Measurements from ENCODE around the gene NEK3.

Gene NEK3

DNA sequence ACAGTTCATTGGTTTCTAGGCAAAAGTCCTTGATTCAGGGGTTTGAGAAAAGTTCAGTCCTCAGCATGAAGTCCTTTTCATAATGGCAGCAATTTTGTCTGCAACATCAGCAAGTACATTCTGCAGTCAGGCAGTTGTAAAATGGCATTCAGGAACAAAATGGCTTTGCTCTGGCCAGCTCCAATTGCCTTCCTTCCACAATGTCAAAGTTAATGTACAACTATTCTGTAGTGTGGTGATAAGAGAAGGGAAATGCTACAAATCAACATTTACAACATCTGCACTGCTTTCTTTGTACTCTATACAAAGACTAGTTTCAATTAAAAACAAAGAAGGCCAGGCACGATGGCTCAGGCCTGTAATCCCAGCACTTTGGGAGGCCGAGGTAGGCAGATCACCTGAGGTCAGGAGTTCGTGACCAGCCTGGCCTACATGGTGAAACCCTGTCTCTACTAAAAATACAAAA is 1.8 kb upstream of the NEK3 start:
- H3K4me3 ChIP-seq (ENCODE audit: control insufficient read depth, low read depth, low read length) = no peak overlapping the region
- TF ChIP-seq, protein P1, sequence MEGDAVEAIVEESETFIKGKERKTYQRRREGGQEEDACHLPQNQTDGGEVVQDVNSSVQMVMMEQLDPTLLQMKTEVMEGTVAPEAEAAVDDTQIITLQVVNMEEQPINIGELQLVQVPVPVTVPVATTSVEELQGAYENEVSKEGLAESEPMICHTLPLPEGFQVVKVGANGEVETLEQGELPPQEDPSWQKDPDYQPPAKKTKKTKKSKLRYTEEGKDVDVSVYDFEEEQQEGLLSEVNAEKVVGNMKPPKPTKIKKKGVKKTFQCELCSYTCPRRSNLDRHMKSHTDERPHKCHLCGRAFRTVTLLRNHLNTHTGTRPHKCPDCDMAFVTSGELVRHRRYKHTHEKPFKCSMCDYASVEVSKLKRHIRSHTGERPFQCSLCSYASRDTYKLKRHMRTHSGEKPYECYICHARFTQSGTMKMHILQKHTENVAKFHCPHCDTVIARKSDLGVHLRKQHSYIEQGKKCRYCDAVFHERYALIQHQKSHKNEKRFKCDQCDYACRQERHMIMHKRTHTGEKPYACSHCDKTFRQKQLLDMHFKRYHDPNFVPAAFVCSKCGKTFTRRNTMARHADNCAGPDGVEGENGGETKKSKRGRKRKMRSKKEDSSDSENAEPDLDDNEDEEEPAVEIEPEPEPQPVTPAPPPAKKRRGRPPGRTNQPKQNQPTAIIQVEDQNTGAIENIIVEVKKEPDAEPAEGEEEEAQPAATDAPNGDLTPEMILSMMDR (conservative IDR thresholded peaks at IDR 0.05; ENCODE audit: control insufficient read depth, insufficient read depth, low read depth, low read length) = no peak
- DNase-seq (ENCODE audit: low read depth) = no peak

DNA sequence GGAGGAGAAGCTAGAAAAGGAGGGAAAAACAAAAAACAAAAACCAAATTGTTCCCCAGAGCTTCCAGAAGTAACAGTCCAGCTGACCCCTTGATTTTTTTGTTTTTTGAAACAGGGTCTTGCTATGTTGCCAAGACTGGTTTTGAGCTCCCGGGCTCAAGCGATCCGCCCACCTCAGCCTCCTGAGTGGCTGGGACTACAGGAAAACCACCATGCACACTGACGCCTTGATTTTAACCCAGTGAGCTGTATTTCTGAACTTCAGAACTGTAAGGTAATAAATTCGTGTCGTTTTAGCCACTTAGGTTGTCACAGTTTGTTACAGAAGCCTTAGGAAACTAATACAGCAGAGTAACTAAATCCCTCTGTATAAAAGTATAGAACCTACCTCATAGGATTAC is 1.1 kb upstream of the NEK3 start:
- no peak overlapping the region for H3K4me3 ChIP-seq (ENCODE audit: control insufficient read depth, low read depth, low read length)
- no peak for DNase-seq (ENCODE audit: low read depth)
- TF ChIP-seq, protein P1 (conservative IDR thresholded peaks at IDR 0.05; ENCODE audit: control insufficient read depth, insufficient read depth, low read depth, low read length) = no peak

DNA sequence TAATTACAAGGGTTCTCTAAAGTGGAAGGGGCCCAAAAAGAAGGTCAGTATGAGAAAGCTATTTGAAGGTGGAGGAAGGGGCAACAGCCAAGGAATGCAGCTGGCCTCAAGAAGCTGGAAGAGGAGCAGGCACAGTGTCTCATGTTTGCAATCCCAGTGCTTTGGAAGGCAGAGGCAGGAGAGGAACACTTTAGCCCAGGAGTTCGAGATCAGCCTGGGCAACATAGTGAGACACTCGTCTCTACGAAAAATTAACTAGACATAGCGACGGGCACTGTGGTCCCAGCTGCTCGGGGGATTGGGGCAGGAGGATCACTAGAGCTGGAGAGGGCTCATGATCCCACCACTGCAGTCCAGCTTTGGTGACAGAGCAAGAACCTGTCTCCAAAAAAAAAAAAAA is 656 bp upstream of the NEK3 start:
- DNase-seq (ENCODE audit: low read depth) = no peak
- TF ChIP-seq, protein P1 (conservative IDR thresholded peaks at IDR 0.05; ENCODE audit: control insufficient read depth, insufficient read depth, low read depth, low read length) = no peak
- no peak overlapping the region for H3K4me3 ChIP-seq (ENCODE audit: control insufficient read depth, low read depth, low read length)

DNA sequence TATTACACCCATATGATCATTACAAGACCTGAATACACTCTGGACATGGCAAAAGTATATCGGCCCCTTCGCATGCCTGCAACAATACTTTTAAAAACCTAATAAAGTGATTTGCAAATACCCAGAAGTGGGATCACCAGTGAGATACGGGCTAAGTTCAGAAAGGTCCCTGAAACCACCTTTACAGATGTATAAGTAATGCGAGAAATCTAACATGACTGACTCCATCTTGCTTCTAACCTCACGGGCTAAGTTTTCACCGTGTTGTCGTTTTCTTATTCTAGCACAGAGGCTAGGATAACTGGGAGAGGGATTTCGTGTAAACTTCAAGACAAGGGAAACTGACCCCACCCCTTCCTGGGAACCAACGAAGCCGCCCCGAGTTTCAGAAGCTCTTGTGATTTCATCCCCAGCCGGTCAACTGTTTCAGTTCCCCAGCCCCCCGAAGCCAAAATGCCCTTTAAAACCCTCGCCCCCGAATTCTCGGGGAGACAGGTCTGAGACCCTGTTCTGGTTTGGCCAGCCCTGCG is 703 bp downstream of the NEK3 start:
- H3K4me3 ChIP-seq (ENCODE audit: control insufficient read depth, low read depth, low read length) = peak overlapping the region; percentile 72
- TF ChIP-seq, protein P1 (conservative IDR thresholded peaks at IDR 0.05; ENCODE audit: control insufficient read depth, insufficient read depth, low read depth, low read length) = no peak
- DNase-seq (ENCODE audit: low read depth) = peak; percentile 49

DNA sequence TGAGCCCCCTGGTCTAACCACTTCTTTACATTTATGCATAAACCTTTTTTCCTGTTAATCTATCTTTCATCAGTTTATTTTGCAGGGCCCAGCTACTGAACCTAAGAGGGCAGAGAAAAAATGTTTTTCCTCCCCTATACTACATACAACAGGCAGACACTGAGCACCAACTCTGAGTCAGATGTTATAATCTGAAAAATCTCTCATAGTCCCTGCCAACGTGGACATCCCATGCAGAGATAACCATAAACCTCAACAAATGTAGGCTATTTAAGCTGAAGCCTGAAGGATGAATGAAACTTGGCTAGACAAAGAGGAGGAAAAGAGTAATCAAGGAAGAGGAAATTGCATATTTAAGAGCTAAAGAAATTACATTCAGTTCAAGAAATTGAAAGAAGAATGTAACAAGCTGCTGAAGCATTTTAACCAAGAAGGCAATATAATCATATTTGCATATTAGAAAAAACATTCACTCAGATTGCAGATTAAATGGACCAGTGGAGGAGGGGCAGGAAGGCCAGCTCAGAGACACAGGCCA is 2.6 kb downstream of the NEK3 start:
- no peak overlapping the region for H3K4me3 ChIP-seq (ENCODE audit: control insufficient read depth, low read depth, low read length)
- no peak for DNase-seq (ENCODE audit: low read depth)

DNA sequence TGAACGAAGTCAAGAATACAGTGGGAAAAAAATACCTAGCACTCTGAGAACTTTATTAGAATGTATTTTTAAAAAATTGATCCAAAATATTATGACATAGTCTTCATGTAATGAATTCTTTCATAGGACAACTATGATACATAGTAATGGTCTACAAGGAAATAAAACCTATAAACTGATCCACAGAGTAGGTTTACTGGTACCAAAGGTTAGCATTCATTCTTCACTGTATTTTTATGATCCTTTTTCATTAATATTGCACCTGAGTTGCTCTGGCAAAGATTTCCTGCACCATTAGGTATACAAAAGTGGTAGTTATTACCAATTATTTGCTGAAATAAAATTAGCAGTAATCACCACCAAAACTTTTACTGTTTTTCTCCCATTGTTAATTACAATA is 4.2 kb downstream of the NEK3 start:
- H3K4me3 ChIP-seq (ENCODE audit: control insufficient read depth, low read depth, low read length) = no peak overlapping the region
- DNase-seq (ENCODE audit: low read depth) = no peak
- TF ChIP-seq, protein P1 (conservative IDR thresholded peaks at IDR 0.05; ENCODE audit: control insufficient read depth, insufficient read depth, low read depth, low read length) = no peak

More for the DNA sequence above, 2.6 kb downstream of the NEK3 start:
- TF ChIP-seq, protein P1 (conservative IDR thresholded peaks at IDR 0.05; ENCODE audit: control insufficient read depth, insufficient read depth, low read depth, low read length) = no peak
